ENCODE measurements around the gene DMXL2. TPM values are rescaled to one million over a fixed set of nuclear protein-coding genes. Genes with fewer than 3 reads are reported as not detected.

The DMXL2 gene
- total RNA-seq, 1 donor from 2014 or later = 16.1 TPM

GRCh38 chr15:51492528-51492927, 130.0 kb downstream of the DMXL2 start:
- H3K27me3 ChIP-seq (ENCODE audit: control insufficient read depth, insufficient read depth, low read length) = no peaks in the 10 kb centered on the region
- H3K4me3 ChIP-seq (ENCODE audit: low read depth, low read length) = no peak overlapping the region
- no peak for TF ChIP-seq CTCF (IDR thresholded peaks at IDR 0.05; ENCODE audit: insufficient read depth, low read length, severe bottlenecking)
- no peaks in the 10 kb centered on the region for H3K36me3 ChIP-seq (ENCODE audit: control insufficient read depth, insufficient read depth, low read length)
- DNase-seq (ENCODE audit: low read depth) (no peak), FAIRE-seq (no peak)

- FAIRE-seq (no peak), DNase-seq (ENCODE audit: low read depth) (no peak)
- no peak overlapping the region for H3K4me3 ChIP-seq (ENCODE audit: low read depth, low read length)
- TF ChIP-seq CTCF (IDR thresholded peaks at IDR 0.05; ENCODE audit: insufficient read depth, low read length, severe bottlenecking) = no peak
- no peaks in the 10 kb centered on the region for H3K36me3 ChIP-seq (ENCODE audit: control insufficient read depth, insufficient read depth, low read length)
- no peaks in the 10 kb centered on the region for H3K27me3 ChIP-seq (ENCODE audit: control insufficient read depth, insufficient read depth, low read length)
These were observed 130.6 kb downstream of the DMXL2 start for GRCh38 chr15:51491941-51492340.

GRCh38 chr15:51484781-51485180, 137.8 kb downstream of the DMXL2 start:
- H3K27me3 ChIP-seq (ENCODE audit: control insufficient read depth, insufficient read depth, low read length) = no peaks in the 10 kb centered on the region
- no peak overlapping the region for H3K4me3 ChIP-seq (ENCODE audit: low read depth, low read length)
- TF ChIP-seq CTCF (IDR thresholded peaks at IDR 0.05; ENCODE audit: insufficient read depth, low read length, severe bottlenecking) = no peak
- H3K36me3 ChIP-seq (ENCODE audit: control insufficient read depth, insufficient read depth, low read length) = no peaks in the 10 kb centered on the region
- FAIRE-seq = no peak
- no peak for DNase-seq (ENCODE audit: low read depth)

- TF ChIP-seq CTCF (IDR thresholded peaks at IDR 0.05; ENCODE audit: insufficient read depth, low read length, severe bottlenecking) = no peak
- DNase-seq (ENCODE audit: low read depth) (no peak), FAIRE-seq (no peak)
- Histone ChIP-seq H3K4me3 (ENCODE audit: low read depth, low read length) (no peak overlapping the region), H3K27me3 (ENCODE audit: control insufficient read depth, insufficient read depth, low read length) (no peaks in the 10 kb centered on the region), H3K36me3 (ENCODE audit: control insufficient read depth, insufficient read depth, low read length) (no peaks in the 10 kb centered on the region)
These were observed 138.6 kb downstream of the DMXL2 start for GRCh38 chr15:51483985-51484384.

GRCh38 chr15:51483520-51483919, 139.1 kb downstream of the DMXL2 start:
- DNase-seq (ENCODE audit: low read depth) (no peak), FAIRE-seq (no peak)
- Histone ChIP-seq H3K4me3 (ENCODE audit: low read depth, low read length) (no peak overlapping the region), H3K36me3 (ENCODE audit: control insufficient read depth, insufficient read depth, low read length) (no peaks in the 10 kb centered on the region), H3K27me3 (ENCODE audit: control insufficient read depth, insufficient read depth, low read length) (no peaks in the 10 kb centered on the region)
- no peak for TF ChIP-seq CTCF (IDR thresholded peaks at IDR 0.05; ENCODE audit: insufficient read depth, low read length, severe bottlenecking)

GRCh38 chr15:51475736-51476135, 146.8 kb downstream of the DMXL2 start:
- no peaks in the 10 kb centered on the region for H3K27me3 ChIP-seq (ENCODE audit: control insufficient read depth, insufficient read depth, low read length)
- H3K4me3 ChIP-seq (ENCODE audit: low read depth, low read length) = no peak overlapping the region
- FAIRE-seq = no peak
- TF ChIP-seq CTCF (IDR thresholded peaks at IDR 0.05; ENCODE audit: insufficient read depth, low read length, severe bottlenecking) = no peak
- no peak for DNase-seq (ENCODE audit: low read depth)
- H3K36me3 ChIP-seq (ENCODE audit: control insufficient read depth, insufficient read depth, low read length) = no peaks in the 10 kb centered on the region
